NOMO-1 (cell line): Measurements from ENCODE around the gene LCP1.

ENCODE experiments used
- DNase-seq, 2 experiments: peaks; one replicate each; lab custom pipeline; 2025; ENCODE audit not compliant: unreplicated experiment in 2 of 2; lab: John Stamatoyannopoulos, UW

LCP1 gene

GRCh38 chr13:46132109-46132508 is 49.9 kb downstream of the LCP1 start:
- DNase-seq = no peak

- DNase-seq = no peak
These were observed 50.3 kb downstream of the LCP1 start for GRCh38 chr13:46131705-46132104.

GRCh38 chr13:46129955-46130618 is 51.9 kb downstream of the LCP1 start:
- DNase-seq = no peak

GRCh38 chr13:46129124-46129523 is 52.9 kb downstream of the LCP1 start:
- no peak for DNase-seq

GRCh38 chr13:46127358-46128023 is 54.5 kb downstream of the LCP1 start:
- no peak for DNase-seq

- peak; percentile 57 to 82 for DNase-seq
These were observed 55.2 kb downstream of the LCP1 start for GRCh38 chr13:46126552-46127357.

- no peak for DNase-seq
These were observed 55.9 kb downstream of the LCP1 start for GRCh38 chr13:46126056-46126455.

- DNase-seq = peak; percentile 8 to 55
These were observed 56.7 kb downstream of the LCP1 start for GRCh38 chr13:46124967-46125933.

GRCh38 chr13:46124531-46124966 is 57.4 kb downstream of the LCP1 start:
- no peak for DNase-seq

GRCh38 chr13:46122304-46122703 is 59.7 kb downstream of the LCP1 start:
- DNase-seq = no peak

- DNase-seq = no peak
These were observed 60.3 kb downstream of the LCP1 start for GRCh38 chr13:46121597-46122163.

- no peak for DNase-seq
These were observed 60.9 kb downstream of the LCP1 start for GRCh38 chr13:46121033-46121432.

GRCh38 chr13:46119883-46120614 is 61.9 kb downstream of the LCP1 start:
- DNase-seq = no peak

GRCh38 chr13:46116653-46117502 is 65.1 kb downstream of the LCP1 start:
- DNase-seq = no peak

- peak; percentile 29 to 88 for DNase-seq
These were observed 67.4 kb downstream of the LCP1 start for GRCh38 chr13:46114613-46115012.

GRCh38 chr13:46113596-46113995 is 68.4 kb downstream of the LCP1 start:
- DNase-seq = peak; percentile 26 to 73

GRCh38 chr13:46111151-46111550 is 70.8 kb downstream of the LCP1 start:
- DNase-seq = no peak

- no peak for DNase-seq
These were observed 72.5 kb downstream of the LCP1 start for GRCh38 chr13:46109451-46109850.
